ENCODE measurements around the gene SPATA16. TPM values are rescaled to one million over a fixed set of nuclear protein-coding genes. Genes with fewer than 3 reads are reported as not detected.

The SPATA16 gene
- total and polyA plus RNA-seq, 7 donors = not detected

- 83 to 87% methylated on average over 6 of the region's 6 CpGs for WGBS, 2 donors
- no peak overlapping the region for H3K27ac ChIP-seq
- intact Hi-C loops (cut with DNase I) = no loop called here
- H3K27me3 ChIP-seq = no peaks in the 10 kb centered on the region
- H3K9me3 ChIP-seq = no peaks in the 10 kb centered on the region
- H3K4me3 ChIP-seq = no peak overlapping the region
- H3K4me1 ChIP-seq = no peaks in the 10 kb centered on the region
- H3K36me3 ChIP-seq = no peaks in the 10 kb centered on the region
- no peak for DNase-seq
- TF ChIP-seq POLR2AphosphoS5 (IDR thresholded peaks at IDR 0.05) (no peak), POLR2A (IDR thresholded peaks at IDR 0.05) (no peak), CTCF (IDR thresholded peaks at IDR 0.05) (no peak), EP300 (IDR thresholded peaks at IDR 0.05) (no peak)
Measured at GRCh38 chr3:173004681-173005080, 136.4 kb downstream of the SPATA16 start.

- Histone ChIP-seq H3K27me3 (no peaks in the 10 kb centered on the region), H3K9me3 (no peaks in the 10 kb centered on the region), H3K4me1 (no peaks in the 10 kb centered on the region), H3K27ac (no peak overlapping the region), H3K4me3 (no peak overlapping the region), H3K36me3 (no peaks in the 10 kb centered on the region)
- DNase-seq = no peak
- WGBS, 2 donors = 81 to 90% methylated on average over 3 of the region's 3 CpGs
- no peak for TF ChIP-seq POLR2AphosphoS5 (IDR thresholded peaks at IDR 0.05)
- TF ChIP-seq POLR2A (IDR thresholded peaks at IDR 0.05) = no peak
- TF ChIP-seq CTCF (IDR thresholded peaks at IDR 0.05) = no peak
- no peak for TF ChIP-seq EP300 (IDR thresholded peaks at IDR 0.05)
- intact Hi-C loops (cut with DNase I) = no loop called here
Measured at GRCh38 chr3:173003956-173004355, 137.1 kb downstream of the SPATA16 start.

- TF ChIP-seq POLR2AphosphoS5 (IDR thresholded peaks at IDR 0.05) = no peak
- TF ChIP-seq POLR2A (IDR thresholded peaks at IDR 0.05) = no peak
- TF ChIP-seq CTCF (IDR thresholded peaks at IDR 0.05) = no peak
- TF ChIP-seq EP300 (IDR thresholded peaks at IDR 0.05) = no peak
- intact Hi-C loops (cut with DNase I) = no loop called here
- WGBS, 2 donors = 61 to 85% methylated on average over 2 of the region's 2 CpGs
- Histone ChIP-seq H3K4me1 (no peaks in the 10 kb centered on the region), H3K27me3 (no peaks in the 10 kb centered on the region), H3K4me3 (no peak overlapping the region), H3K27ac (no peak overlapping the region), H3K9me3 (no peaks in the 10 kb centered on the region), H3K36me3 (no peaks in the 10 kb centered on the region)
- no peak for DNase-seq
Measured at GRCh38 chr3:173003471-173003870, 137.6 kb downstream of the SPATA16 start.

GRCh38 chr3:173001622-173002021 lies 139.4 kb downstream of the SPATA16 start:
- no peaks in the 10 kb centered on the region for H3K27me3 ChIP-seq
- H3K4me1 ChIP-seq = no peaks in the 10 kb centered on the region
- no peak for DNase-seq
- TF ChIP-seq EP300 (IDR thresholded peaks at IDR 0.05) = no peak
- TF ChIP-seq POLR2AphosphoS5 (IDR thresholded peaks at IDR 0.05) = no peak
- no peak for TF ChIP-seq CTCF (IDR thresholded peaks at IDR 0.05)
- no peak for TF ChIP-seq POLR2A (IDR thresholded peaks at IDR 0.05)
- intact Hi-C loops (cut with DNase I) = no loop called here
- no peaks in the 10 kb centered on the region for H3K36me3 ChIP-seq
- H3K4me3 ChIP-seq = no peak overlapping the region
- H3K27ac ChIP-seq = no peak overlapping the region
- H3K9me3 ChIP-seq = no peaks in the 10 kb centered on the region

- TF ChIP-seq POLR2AphosphoS5 (IDR thresholded peaks at IDR 0.05) = no peak
- no peak for TF ChIP-seq CTCF (IDR thresholded peaks at IDR 0.05)
- no peak for TF ChIP-seq EP300 (IDR thresholded peaks at IDR 0.05)
- TF ChIP-seq POLR2A (IDR thresholded peaks at IDR 0.05) = no peak
- H3K4me1 ChIP-seq = no peaks in the 10 kb centered on the region
- intact Hi-C loops (cut with DNase I) = no loop called here
Measured at GRCh38 chr3:173000553-173000952, 140.5 kb downstream of the SPATA16 start.

More at GRCh38 chr3:173000553-173000952, 140.5 kb downstream of the SPATA16 start:
- no peaks in the 10 kb centered on the region for H3K27me3 ChIP-seq
- no peak overlapping the region for H3K27ac ChIP-seq
- H3K9me3 ChIP-seq = no peaks in the 10 kb centered on the region
- DNase-seq = no peak
- no peak overlapping the region for H3K4me3 ChIP-seq
- H3K36me3 ChIP-seq = no peaks in the 10 kb centered on the region

All from sigmoid colon (tissue), 7 donors.